Ishikawa (cell line): ENCODE data around the gene DCAF11.
A peak's percentile ranks its signal among the peaks of the same experiment; 100 is the strongest.

ENCODE experiments used
- CEBPB ChIP-seq: IDR thresholded peaks from 2 replicates; pipeline ENCODE4 v1.6.1; 2012
- CREB1 ChIP-seq: IDR thresholded peaks from 2 replicates; pipeline ENCODE4 v1.6.1; 2012; ENCODE audit warnings: low read depth
- EGR1 ChIP-seq: IDR thresholded peaks from 2 replicates; pipeline ENCODE4 v1.6.1; 2012
- EP300 ChIP-seq: IDR thresholded peaks from 2 replicates; pipeline ENCODE4 v1.6.1; 2012; ENCODE audit warnings: borderline replicate concordance
- FOXM1 ChIP-seq: IDR thresholded peaks from 2 replicates; pipeline ENCODE4 v1.6.1; 2012; ENCODE audit warnings: low read depth, borderline replicate concordance
- NFIC ChIP-seq: IDR thresholded peaks from 2 replicates; pipeline ENCODE4 v1.6.1; 2012
- RAD21 ChIP-seq: IDR thresholded peaks from 2 replicates; pipeline ENCODE4 v1.6.1; 2012; ENCODE audit warnings: low read depth
- TAF1 ChIP-seq: IDR thresholded peaks from 2 replicates; pipeline ENCODE4 v1.6.1; 2012; ENCODE audit warnings: low read depth, mild to moderate bottlenecking
- TCF12 ChIP-seq: IDR thresholded peaks from 2 replicates; pipeline ENCODE4 v1.6.1; 2012; ENCODE audit warnings: low read depth
- TEAD4 ChIP-seq: IDR thresholded peaks from 2 replicates; pipeline ENCODE4 v1.6.1; 2012
- YY1 ChIP-seq: IDR thresholded peaks from 2 replicates; pipeline ENCODE4 v1.6.1; 2012; ENCODE audit warnings: low read depth
- ZBTB7A ChIP-seq: IDR thresholded peaks from 2 replicates; pipeline ENCODE4 v1.6.1; 2012; ENCODE audit warnings: low read depth
- TF ChIP-seq, protein P1 (sequence below): IDR thresholded peaks from 2 replicates; pipeline ENCODE4 v1.6.1; 2012; ENCODE audit warnings: low read depth, mild to moderate bottlenecking
- TF ChIP-seq, protein P2 (sequence below): IDR thresholded peaks from 2 replicates; pipeline ENCODE4 v1.6.1; 2012
- TF ChIP-seq, protein P3 (sequence below): IDR thresholded peaks from 2 replicates; pipeline ENCODE4 v1.6.1; 2012

DCAF11 gene

DNA sequence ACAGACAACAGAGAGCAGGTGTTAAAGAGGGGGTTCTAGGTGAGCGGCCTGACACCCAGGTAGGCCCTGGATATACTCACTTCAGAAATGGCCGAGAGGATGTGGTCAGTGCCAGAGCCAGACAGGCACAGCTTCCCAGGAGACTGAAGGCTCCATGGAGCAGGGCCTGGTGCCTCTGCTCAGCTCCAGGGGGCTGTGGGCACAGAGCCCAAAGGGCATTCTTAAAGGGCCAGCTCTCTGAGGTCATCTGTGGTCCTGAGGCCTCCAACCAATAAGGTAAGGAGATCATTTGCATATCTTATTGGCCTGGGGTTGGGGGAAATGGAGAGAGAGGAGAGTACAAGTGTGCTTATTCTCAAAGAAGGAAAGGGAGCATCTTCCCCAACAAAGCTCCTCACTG is 30.1 kb upstream of the DCAF11 start:
- TF ChIP-seq EGR1 (no peak), NFIC (peak; percentile 82), TEAD4 (peak; percentile 50; the same call in 1 of the 2 replicates), CREB1 (no peak)

DNA sequence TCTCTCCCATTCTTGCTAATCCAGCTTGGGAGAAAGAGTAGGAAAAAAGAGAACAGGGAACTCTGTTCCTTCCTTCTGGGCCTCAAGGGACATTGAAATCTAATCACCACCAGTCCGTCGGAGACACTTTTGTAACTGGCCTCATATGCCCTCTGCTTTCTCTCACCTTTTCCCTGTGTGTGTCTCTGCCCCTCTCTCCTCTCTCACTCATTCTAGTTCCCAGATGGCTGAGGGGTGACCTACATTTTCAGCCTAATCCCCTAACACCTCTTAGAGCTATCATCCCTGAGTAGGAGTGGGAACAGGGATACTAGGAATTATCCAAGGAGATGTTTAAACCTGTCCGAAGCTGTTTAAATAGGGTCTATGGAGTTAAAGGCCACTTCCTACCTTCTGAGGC is 29.4 kb upstream of the DCAF11 start:
- TF ChIP-seq TAF1 (no peak), CREB1 (no peak)

DNA sequence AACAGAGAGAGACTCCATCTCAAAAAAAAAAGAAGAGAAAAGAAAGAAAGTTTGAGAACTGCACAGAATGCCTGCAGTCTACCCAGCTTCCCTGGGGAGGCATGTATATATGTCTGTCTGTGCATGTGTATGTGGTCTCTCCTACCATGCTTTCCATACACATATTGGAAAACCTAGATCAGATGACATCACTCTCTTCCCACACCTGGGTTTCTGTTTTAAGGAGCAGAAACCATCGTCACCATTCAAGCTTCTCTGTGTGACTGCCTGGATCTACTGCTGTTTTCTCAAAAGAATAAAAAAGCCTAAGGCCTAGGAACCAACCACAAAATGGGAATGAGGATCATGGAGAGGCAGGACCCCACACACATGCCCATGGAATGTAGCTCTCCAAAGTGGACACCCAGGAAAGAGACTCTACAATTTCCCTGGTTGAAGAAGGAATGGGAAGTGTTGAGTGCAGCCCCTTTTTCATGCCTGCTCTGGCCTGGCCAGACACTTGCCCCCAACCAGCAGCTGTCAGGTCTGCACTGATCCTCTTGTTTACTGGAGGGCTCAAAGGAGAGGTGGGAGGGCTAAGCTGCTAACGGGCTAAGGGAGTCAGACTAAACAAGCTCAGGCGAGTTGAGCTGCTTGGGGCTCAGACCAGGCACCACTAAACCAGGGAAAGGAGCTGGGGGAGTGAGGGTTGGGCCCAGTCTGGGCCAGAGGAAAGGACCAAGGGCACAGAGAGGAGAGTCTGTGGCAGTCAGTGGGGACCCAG is 28.2 kb upstream of the DCAF11 start:
- no peak for TF ChIP-seq TCF12
- no peak for TF ChIP-seq CEBPB
- no peak for TF ChIP-seq EGR1
- no peak for TF ChIP-seq YY1
- TF ChIP-seq, protein P1, sequence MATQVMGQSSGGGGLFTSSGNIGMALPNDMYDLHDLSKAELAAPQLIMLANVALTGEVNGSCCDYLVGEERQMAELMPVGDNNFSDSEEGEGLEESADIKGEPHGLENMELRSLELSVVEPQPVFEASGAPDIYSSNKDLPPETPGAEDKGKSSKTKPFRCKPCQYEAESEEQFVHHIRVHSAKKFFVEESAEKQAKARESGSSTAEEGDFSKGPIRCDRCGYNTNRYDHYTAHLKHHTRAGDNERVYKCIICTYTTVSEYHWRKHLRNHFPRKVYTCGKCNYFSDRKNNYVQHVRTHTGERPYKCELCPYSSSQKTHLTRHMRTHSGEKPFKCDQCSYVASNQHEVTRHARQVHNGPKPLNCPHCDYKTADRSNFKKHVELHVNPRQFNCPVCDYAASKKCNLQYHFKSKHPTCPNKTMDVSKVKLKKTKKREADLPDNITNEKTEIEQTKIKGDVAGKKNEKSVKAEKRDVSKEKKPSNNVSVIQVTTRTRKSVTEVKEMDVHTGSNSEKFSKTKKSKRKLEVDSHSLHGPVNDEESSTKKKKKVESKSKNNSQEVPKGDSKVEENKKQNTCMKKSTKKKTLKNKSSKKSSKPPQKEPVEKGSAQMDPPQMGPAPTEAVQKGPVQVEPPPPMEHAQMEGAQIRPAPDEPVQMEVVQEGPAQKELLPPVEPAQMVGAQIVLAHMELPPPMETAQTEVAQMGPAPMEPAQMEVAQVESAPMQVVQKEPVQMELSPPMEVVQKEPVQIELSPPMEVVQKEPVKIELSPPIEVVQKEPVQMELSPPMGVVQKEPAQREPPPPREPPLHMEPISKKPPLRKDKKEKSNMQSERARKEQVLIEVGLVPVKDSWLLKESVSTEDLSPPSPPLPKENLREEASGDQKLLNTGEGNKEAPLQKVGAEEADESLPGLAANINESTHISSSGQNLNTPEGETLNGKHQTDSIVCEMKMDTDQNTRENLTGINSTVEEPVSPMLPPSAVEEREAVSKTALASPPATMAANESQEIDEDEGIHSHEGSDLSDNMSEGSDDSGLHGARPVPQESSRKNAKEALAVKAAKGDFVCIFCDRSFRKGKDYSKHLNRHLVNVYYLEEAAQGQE = no peak
- no peak for TF ChIP-seq TEAD4
- TF ChIP-seq, protein P2, sequence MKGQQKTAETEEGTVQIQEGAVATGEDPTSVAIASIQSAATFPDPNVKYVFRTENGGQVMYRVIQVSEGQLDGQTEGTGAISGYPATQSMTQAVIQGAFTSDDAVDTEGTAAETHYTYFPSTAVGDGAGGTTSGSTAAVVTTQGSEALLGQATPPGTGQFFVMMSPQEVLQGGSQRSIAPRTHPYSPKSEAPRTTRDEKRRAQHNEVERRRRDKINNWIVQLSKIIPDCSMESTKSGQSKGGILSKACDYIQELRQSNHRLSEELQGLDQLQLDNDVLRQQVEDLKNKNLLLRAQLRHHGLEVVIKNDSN = no peak
- TF ChIP-seq NFIC = no peak
- no peak for TF ChIP-seq FOXM1
- no peak for TF ChIP-seq TAF1
- no peak for TF ChIP-seq CREB1
- TF ChIP-seq ZBTB7A = no peak
- no peak for TF ChIP-seq EP300
- no peak for TF ChIP-seq RAD21
- TF ChIP-seq, protein P3, sequence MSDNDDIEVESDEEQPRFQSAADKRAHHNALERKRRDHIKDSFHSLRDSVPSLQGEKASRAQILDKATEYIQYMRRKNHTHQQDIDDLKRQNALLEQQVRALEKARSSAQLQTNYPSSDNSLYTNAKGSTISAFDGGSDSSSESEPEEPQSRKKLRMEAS = no peak

DNA sequence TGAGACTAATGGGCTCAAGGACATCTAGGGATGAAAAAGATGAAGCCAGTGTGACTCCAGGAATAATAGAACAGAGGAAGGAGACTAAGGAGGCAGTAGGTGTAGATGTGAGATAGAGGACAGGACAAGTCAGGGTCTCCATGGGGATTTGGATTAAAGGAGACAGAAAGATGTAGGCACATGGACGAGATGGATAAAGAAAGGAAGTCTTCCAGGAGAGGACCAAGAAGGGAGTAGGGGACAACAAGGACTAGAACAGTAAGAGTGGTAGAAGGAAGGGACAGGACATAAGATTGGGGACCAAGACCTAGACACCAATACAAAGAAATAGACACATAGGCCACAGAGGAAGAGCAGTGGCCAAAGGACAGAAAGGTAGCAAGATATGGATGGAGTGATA is 27.6 kb upstream of the DCAF11 start:
- no peak for TF ChIP-seq TCF12

DNA sequence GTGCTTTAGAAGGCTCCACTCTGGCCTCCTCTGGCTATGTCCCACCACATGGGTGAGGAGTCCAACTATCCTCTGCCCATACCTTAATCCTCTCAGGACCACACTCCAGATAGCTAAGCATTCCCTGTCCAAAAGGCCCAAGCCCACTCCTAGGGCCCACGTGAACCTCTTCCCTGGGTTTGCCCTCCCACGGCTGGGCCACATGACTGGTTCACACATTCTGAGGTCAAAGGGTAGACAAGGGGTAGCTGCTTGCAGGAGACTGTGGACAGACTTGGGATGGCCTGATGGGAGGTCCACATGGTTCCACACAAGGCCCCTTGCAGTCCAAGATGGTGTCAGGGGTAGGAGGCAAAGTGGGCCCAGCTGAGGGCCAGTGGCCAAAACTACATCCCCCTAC is 26.5 kb upstream of the DCAF11 start:
- TF ChIP-seq RAD21 = no peak
- no peak for TF ChIP-seq TCF12
- TF ChIP-seq EGR1 = no peak
- no peak for TF ChIP-seq EP300
- TF ChIP-seq, protein P3 = no peak
- no peak for TF ChIP-seq YY1
- TF ChIP-seq TAF1 = no peak
- TF ChIP-seq, protein P1 = no peak
- TF ChIP-seq CREB1 = no peak
- TF ChIP-seq, protein P2 = no peak
- no peak for TF ChIP-seq ZBTB7A
- no peak for TF ChIP-seq NFIC
- no peak for TF ChIP-seq FOXM1
- TF ChIP-seq CEBPB = no peak
- no peak for TF ChIP-seq TEAD4

DNA sequence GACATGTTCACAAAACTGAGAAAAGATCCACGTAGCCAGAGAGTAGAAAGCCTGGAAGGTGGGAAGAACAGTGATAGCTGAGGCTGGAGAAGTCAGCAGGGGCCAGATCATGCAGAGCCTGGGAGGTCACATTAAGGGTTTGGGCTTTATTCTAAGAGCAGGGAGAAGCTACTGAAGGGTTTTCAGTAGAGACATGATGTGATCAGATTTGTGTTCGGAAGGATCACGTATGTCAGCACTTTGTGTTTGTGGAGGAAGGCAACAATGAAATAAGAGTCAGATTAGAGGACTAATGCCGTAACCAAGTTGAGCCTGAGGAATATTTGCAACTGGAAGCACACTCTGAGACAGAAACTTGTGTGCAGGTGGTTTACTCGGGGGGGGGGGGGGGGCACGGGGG is 24.7 kb upstream of the DCAF11 start:
- no peak for TF ChIP-seq TCF12
- TF ChIP-seq FOXM1 = no peak
- TF ChIP-seq, protein P3 = no peak
- TF ChIP-seq, protein P1 = no peak
- TF ChIP-seq CREB1 = no peak
- no peak for TF ChIP-seq EGR1
- TF ChIP-seq YY1 = no peak
- TF ChIP-seq CEBPB = no peak
- TF ChIP-seq TEAD4 = no peak
- TF ChIP-seq RAD21 = no peak
- no peak for TF ChIP-seq NFIC
- no peak for TF ChIP-seq TAF1
- TF ChIP-seq EP300 = no peak
- TF ChIP-seq ZBTB7A = no peak
- TF ChIP-seq, protein P2 = no peak
